Ishikawa (cell line): ENCODE measurements around the gene ADAMTSL1.

Experiments used
- CEBPB ChIP-seq: IDR thresholded peaks from 2 replicates; pipeline ENCODE4 v1.6.1; 2012
- CREB1 ChIP-seq: IDR thresholded peaks from 2 replicates; pipeline ENCODE4 v1.6.1; 2012; ENCODE audit warnings: low read depth
- EGR1 ChIP-seq: IDR thresholded peaks from 2 replicates; pipeline ENCODE4 v1.6.1; 2012
- EP300 ChIP-seq: IDR thresholded peaks from 2 replicates; pipeline ENCODE4 v1.6.1; 2012; ENCODE audit warnings: borderline replicate concordance
- FOXM1 ChIP-seq: IDR thresholded peaks from 2 replicates; pipeline ENCODE4 v1.6.1; 2012; ENCODE audit warnings: low read depth, borderline replicate concordance
- MAX ChIP-seq: IDR thresholded peaks from 2 replicates; pipeline ENCODE4 v1.6.1; 2012
- NFIC ChIP-seq: IDR thresholded peaks from 2 replicates; pipeline ENCODE4 v1.6.1; 2012
- RAD21 ChIP-seq: IDR thresholded peaks from 2 replicates; pipeline ENCODE4 v1.6.1; 2012; ENCODE audit warnings: low read depth
- REST ChIP-seq: IDR thresholded peaks from 2 replicates; pipeline ENCODE4 v1.6.1; 2012; ENCODE audit warnings: low read depth, mild to moderate bottlenecking
- TAF1 ChIP-seq: IDR thresholded peaks from 2 replicates; pipeline ENCODE4 v1.6.1; 2012; ENCODE audit warnings: low read depth, mild to moderate bottlenecking
- TCF12 ChIP-seq: IDR thresholded peaks from 2 replicates; pipeline ENCODE4 v1.6.1; 2012; ENCODE audit warnings: low read depth
- TEAD4 ChIP-seq: IDR thresholded peaks from 2 replicates; pipeline ENCODE4 v1.6.1; 2012
- USF1 ChIP-seq: IDR thresholded peaks from 2 replicates; pipeline ENCODE4 v1.6.1; 2012
- YY1 ChIP-seq: IDR thresholded peaks from 2 replicates; pipeline ENCODE4 v1.6.1; 2012; ENCODE audit warnings: low read depth
- ZBTB7A ChIP-seq: IDR thresholded peaks from 2 replicates; pipeline ENCODE4 v1.6.1; 2012; ENCODE audit warnings: low read depth

The ADAMTSL1 gene

GRCh38 chr9:18594837-18595236 is 120.9 kb downstream of the ADAMTSL1 start:
- TF ChIP-seq FOXM1 (no peak), ZBTB7A (no peak), YY1 (no peak)

- no peak for TF ChIP-seq USF1
- TF ChIP-seq CEBPB, result no peak
- no peak for TF ChIP-seq TAF1
- no peak for TF ChIP-seq CREB1
- no peak for TF ChIP-seq RAD21
- TF ChIP-seq REST, result no peak
- TF ChIP-seq ZBTB7A, result no peak
- TF ChIP-seq NFIC, result no peak
- TF ChIP-seq YY1, result no peak
- no peak for TF ChIP-seq EP300
- TF ChIP-seq MAX, result no peak
- TF ChIP-seq EGR1, result no peak
- no peak for TF ChIP-seq FOXM1
- TF ChIP-seq TCF12, result no peak
- TF ChIP-seq TEAD4, result no peak
Observed at GRCh38 chr9:18595597-18595996, 121.6 kb downstream of the ADAMTSL1 start.

- TF ChIP-seq TAF1, result no peak
- TF ChIP-seq CEBPB, result no peak
- no peak for TF ChIP-seq RAD21
- TF ChIP-seq EGR1, result no peak
- no peak for TF ChIP-seq USF1
- TF ChIP-seq MAX, result no peak
- TF ChIP-seq REST, result no peak
- TF ChIP-seq EP300, result no peak
- no peak for TF ChIP-seq FOXM1
- no peak for TF ChIP-seq TEAD4
- no peak for TF ChIP-seq TCF12
- TF ChIP-seq ZBTB7A, result no peak
- TF ChIP-seq NFIC, result no peak
- TF ChIP-seq YY1, result no peak
- TF ChIP-seq CREB1, result no peak
Observed at GRCh38 chr9:18596920-18597319, 123.0 kb downstream of the ADAMTSL1 start.

GRCh38 chr9:18598969-18599368 is 125.0 kb downstream of the ADAMTSL1 start:
- TF ChIP-seq CREB1, result no peak

GRCh38 chr9:18601026-18601425 is 127.1 kb downstream of the ADAMTSL1 start:
- TF ChIP-seq FOXM1 (no peak), RAD21 (no peak), CEBPB (no peak), TEAD4 (no peak), NFIC (no peak), YY1 (no peak), USF1 (no peak), MAX (no peak), CREB1 (no peak), REST (no peak), TAF1 (no peak), EGR1 (no peak), EP300 (no peak), TCF12 (no peak), ZBTB7A (no peak)
